ENCODE data around the gene PDHB.

The PDHB gene

GRCh38 chr3:58414538-58415197, 19.0 kb downstream of the PDHB start:
- no peak for DNase-seq (ENCODE audit: low read depth)
- no peak overlapping the region for H3K4me3 ChIP-seq (ENCODE audit: low read length)
- peak; percentile 75 for TF ChIP-seq CTCF (conservative IDR thresholded peaks at IDR 0.05; ENCODE audit: low read depth, low read length)

- no peak for TF ChIP-seq CTCF (conservative IDR thresholded peaks at IDR 0.05; ENCODE audit: low read depth, low read length)
- DNase-seq (ENCODE audit: low read depth), result no peak
- no peak overlapping the region for H3K4me3 ChIP-seq (ENCODE audit: low read length)
Observed at GRCh38 chr3:58411851-58412830, 21.5 kb downstream of the PDHB start.

- DNase-seq (ENCODE audit: low read depth), result no peak
- TF ChIP-seq CTCF (conservative IDR thresholded peaks at IDR 0.05; ENCODE audit: low read depth, low read length), result no peak
- H3K4me3 ChIP-seq (ENCODE audit: low read length), result no peak overlapping the region
Observed at GRCh38 chr3:58411036-58411435, 22.6 kb downstream of the PDHB start.

GRCh38 chr3:58409663-58410062, 24.0 kb downstream of the PDHB start:
- no peak overlapping the region for H3K4me3 ChIP-seq (ENCODE audit: low read length)
- no peak for TF ChIP-seq CTCF (conservative IDR thresholded peaks at IDR 0.05; ENCODE audit: low read depth, low read length)

GRCh38 chr3:58408906-58409305, 24.7 kb downstream of the PDHB start:
- no peak for TF ChIP-seq CTCF (conservative IDR thresholded peaks at IDR 0.05; ENCODE audit: low read depth, low read length)
- no peak overlapping the region for H3K4me3 ChIP-seq (ENCODE audit: low read length)
- no peak for DNase-seq (ENCODE audit: low read depth)

More at GRCh38 chr3:58409663-58410062, 24.0 kb downstream of the PDHB start:
- DNase-seq (ENCODE audit: low read depth), result no peak

GRCh38 chr3:58404396-58404795, 29.2 kb downstream of the PDHB start:
- TF ChIP-seq CTCF (conservative IDR thresholded peaks at IDR 0.05; ENCODE audit: low read depth, low read length), result no peak
- DNase-seq (ENCODE audit: low read depth), result peak; percentile 70
- no peak overlapping the region for H3K4me3 ChIP-seq (ENCODE audit: low read length)
